SK-N-DZ (cell line): ENCODE data around the gene ZNF84. TPM values are rescaled to one million over a fixed set of nuclear protein-coding genes. Genes with fewer than 3 reads are reported as not detected.

ENCODE experiments used
- DNase-seq: peaks from one replicate; pipeline ENCODE4 v3.0.0-alpha.2; 2015; ENCODE audit warnings: low spot score
- polyA plus RNA-seq, 2 experiments: library from polyadenylated mRNA; depleted of rRNA; stranded (reverse); fragments of >200 nt; gene quantifications; 2 replicates each; pipeline ENCODE4 v1.2.3, GENCODE V29; 2014

ZNF84 gene
- 61.7 and 67.4 TPM in 2 replicates for polyA plus RNA-seq (2014; cell fraction: cytosol; rRNA removed)
- 121 and 140 TPM in 2 replicates for polyA plus RNA-seq (2014; cell fraction: nucleus; rRNA removed)

DNA sequence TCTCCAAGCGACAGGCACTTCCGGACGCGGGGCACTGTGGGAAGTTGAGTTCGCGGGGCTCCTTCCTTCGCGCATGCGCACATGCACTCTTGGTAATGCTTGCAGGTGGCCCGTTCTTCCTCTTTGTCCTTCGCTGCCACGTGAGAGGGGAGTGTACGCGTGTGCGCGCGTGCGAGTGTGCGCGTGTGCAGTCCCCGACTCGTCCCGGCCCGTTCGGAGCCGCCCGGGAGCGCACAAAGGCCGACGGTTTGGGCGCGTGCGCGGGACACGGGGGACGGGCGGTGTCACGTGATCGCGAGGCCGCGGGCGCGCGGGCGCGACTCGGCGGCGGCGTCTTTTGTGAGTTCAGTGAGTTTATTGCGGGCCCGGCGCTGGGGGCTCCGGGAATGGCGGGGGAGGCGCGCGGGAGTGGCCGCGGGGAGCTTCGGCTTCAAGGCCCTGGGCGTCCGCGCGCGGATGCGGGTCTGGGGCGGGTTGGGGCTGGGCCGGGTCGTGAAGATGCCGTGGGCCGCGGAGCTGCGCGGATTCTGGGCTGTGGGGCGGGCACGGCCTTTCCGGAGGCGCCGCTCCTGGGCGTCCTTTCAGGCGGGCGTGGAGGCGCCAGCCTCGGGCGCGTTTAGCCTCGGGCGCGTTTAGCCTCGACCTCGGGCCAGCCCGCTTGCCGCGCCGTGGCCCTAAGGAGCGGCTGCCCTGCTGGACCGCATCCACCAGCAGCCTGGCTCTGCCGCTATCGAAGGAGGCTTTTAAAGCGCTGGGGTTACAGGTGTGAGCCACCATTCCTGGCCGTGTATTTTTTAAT is at the start of gene ZNF84:
Gene ZNF84 (plus strand): TSS at position 303 of the 799 bp plus-strand sequence. CDS start 3,959 bp downstream, outside the sequence.
- peak; percentile 99 for DNase-seq

DNA sequence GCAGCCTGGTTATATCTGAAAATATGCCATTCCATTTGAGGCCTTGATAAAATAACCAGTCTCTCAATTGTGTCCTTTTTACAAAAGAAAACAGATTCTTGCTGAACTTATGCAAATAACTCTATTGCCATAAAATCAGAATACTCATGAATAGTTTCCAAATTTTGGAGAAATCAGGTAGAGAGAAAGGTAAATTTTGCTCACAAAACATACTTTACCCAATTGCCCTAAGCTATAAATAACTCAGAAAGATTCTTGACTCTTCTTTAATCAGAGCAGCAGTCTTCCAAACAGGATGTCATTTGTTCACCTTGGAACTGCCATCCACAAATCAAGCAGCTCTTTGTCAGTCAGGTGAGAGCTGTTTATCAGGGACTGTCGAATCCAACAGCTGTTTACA is 38.6 kb upstream of the ZNF84 start:
- DNase-seq, result no peak

DNA sequence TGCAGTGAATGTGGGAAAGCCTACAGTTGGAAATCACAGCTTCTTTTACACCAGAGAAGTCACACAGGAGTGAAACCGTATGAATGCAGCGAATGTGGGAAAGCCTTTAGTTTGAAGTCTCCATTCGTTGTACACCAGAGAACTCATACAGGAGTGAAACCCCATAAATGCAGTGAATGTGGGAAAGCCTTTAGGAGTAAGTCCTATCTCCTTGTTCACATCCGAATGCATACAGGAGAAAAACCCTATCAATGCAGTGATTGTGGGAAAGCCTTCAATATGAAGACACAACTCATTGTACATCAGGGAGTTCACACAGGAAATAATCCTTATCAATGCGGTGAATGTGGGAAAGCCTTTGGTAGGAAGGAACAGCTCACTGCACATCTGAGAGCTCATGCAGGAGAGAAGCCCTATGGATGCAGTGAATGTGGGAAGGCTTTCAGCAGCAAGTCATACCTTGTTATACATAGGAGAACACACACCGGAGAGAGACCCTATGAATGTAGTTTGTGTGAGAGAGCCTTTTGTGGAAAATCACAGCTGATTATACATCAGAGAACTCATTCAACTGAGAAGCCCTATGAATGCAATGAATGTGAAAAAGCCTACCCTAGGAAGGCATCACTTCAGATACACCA is 26.5 kb upstream of the ZNF84 start:
- DNase-seq, result no peak

DNA sequence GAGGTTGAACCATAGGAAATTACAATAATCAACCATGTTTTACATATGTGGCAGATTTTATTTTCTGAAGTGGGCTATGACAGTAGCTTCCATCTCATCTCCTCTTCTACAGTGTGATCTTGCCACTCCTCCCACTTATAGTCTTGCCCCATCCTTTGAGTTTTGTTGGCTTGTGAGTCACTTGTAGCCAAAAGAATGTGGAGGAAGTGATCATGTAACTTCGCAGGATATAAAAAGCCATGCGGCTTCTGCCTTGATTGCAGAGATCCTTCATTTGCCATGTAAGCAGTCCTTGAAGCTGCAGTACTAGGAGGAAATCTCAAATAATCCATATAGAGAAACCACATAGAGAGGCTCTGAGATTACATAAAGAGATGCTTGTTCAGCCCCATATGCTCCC is 13.7 kb upstream of the ZNF84 start:
- DNase-seq, result no peak

DNA sequence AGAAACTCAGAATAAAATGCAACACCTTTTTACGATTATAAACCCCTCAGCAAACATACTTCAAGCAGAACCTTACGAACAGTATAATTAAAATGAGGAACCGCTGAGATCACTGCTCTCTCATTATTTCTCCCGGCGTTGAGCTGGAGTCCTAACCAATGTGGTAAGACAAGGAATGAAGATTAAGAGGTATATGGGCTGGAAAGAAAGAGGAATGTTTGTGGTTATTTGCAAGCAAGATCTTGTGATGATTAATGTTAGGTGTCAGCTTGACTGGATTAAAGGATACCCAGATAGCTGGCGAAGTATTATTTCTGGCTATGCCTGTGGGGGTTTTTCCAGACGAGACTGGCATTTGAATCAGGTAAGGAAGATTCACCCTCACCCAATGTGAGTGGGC is 10.3 kb upstream of the ZNF84 start:
- DNase-seq, result no peak

DNA sequence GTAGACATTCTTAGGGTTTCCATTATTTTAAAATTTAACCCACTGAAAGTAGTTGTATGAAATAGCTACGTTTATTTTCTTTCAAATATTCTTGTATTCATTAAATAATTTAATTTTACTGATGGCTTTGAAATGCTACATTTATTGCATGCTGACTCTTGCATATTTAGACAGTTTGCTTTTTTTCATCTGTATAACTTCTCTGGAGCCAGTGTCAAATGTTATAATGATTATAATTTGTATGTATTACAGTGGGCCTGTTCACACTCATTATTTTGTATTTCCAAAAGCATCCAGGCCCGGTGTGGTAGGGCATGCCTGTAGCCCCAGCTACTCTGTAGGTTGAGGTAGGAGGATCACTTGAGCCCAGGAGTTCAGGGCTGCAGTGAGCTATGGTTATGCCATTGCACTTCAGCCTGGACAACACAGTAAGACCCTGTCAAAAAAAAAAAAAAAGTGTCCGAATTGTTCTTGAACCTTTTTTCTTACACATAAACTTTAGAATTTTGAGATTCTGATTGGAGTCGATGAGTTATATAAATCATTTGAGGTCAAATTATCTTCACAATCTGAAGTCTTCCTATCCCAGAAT is 905 bp downstream of the ZNF84 start:
- peak; percentile 44 for DNase-seq

DNA sequence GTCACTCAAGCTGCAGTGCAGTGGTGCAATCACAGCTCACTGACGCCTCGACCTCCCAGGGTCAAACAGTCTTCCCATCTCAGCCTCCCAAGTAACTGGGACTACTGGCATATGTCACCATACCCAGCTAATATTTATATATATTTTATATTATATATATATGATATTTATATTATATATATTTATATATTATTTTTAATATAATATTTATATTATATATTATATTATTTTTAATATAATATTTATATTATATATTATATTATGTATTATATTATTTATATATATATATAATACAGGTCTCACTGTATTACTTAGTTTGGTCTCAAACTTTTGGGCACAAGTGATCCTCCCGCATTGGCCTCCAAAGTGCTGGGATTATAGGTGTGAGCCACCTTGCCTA is 9.4 kb downstream of the ZNF84 start:
- DNase-seq, result no peak

DNA sequence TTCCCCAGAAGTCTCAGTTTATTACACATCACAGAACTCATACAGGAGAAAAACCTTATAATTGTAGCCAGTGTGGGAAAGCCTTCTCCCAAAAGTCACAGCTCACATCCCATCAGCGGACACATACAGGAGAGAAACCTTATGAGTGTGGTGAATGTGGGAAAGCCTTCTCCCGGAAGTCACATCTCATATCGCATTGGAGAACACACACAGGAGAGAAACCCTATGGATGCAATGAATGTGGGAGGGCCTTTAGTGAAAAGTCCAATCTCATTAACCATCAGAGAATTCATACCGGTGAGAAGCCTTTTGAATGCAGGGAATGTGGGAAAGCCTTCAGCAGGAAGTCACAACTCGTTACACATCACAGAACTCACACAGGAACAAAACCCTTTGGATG is 20.1 kb downstream of the ZNF84 start:
- DNase-seq, result no peak

DNA sequence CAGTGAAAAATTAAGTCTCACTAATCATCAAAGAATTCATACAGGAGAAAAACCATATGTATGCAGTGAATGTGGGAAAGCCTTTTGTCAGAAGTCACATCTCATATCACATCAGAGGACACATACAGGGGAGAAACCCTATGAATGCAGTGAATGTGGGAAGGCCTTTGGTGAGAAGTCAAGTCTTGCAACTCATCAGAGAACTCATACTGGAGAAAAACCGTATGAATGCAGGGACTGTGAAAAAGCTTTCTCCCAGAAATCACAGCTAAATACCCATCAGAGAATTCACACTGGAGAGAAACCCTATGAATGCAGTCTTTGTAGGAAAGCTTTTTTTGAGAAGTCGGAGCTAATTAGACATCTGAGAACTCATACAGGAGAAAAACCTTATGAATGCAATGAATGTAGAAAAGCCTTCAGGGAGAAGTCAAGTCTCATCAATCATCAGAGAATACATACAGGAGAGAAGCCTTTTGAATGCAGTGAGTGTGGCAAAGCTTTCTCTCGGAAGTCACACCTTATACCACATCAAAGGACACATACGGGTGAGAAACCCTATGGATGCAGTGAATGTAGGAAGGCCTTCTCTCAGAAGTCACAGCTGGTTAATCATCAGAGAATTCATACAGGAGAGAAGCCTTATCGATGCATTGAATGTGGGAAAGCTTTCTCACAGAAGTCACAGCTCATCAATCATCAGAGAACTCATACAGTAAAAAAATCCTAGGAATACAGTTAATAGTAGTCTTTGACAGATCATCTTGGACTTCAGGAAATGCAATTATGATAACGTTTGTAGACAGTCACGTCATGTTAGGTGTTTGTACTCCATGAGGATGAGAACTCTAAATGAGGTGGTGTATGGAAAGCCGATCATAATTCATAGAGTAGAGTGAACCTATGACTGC is 21.1 kb downstream of the ZNF84 start:
- DNase-seq, result peak; percentile 37

DNA sequence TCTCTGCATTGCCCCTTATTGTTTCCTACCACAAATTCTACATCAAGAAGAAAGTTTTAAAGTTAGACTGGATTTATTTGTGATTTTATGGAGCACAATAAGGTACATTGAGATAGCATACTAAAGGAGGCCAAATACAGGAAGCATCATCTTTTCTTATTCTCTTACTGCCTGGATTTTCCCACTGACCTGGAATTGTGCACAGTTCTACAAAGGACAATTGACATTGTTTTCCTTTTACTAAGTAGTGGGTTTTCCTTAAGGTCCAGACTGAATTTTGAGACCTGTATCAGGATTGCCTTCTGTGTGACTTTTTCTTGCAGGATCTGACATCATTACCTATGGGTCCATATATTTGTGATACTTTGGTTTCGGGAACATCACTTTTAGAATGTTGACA is 24.6 kb downstream of the ZNF84 start:
- DNase-seq, result no peak

DNA sequence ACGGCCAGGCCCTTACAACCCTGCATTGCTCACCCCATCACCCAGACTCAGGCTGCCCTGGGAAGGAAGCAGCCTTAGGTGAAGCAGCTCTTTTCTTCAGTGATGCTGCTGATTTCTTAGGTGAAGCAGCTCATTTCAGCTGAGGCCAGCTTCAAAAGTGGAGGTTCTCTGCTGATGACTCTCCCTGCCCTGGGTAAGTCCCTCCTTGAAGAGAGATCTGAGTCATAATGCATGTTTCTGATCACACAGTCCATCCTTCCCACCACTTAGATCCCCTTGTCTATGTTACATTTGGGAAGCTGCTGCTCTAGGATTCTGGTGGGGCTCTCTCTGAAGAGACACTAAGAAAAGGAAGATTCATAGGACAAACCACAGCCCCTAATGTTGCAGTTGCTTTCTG is 26.2 kb downstream of the ZNF84 start:
- DNase-seq, result no peak

DNA sequence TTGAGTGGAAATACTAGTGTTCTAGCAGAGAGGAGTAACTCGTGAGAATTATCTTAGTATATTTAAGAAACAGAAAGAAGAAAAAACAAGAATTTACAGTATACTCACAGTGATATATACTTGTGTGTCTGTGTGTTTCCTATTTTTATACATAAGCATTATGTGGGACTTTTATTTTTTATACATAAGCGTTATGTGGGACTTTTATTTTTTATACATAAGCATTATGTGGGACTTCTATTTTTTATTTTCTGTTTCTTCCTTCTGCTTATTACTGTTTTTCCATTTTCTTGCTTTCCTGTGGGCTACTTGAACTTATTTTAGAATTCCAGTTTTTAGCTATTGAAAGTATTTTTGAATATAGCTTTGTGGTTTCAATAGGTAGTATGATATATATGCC is 36.5 kb downstream of the ZNF84 start:
- DNase-seq, result no peak

DNA sequence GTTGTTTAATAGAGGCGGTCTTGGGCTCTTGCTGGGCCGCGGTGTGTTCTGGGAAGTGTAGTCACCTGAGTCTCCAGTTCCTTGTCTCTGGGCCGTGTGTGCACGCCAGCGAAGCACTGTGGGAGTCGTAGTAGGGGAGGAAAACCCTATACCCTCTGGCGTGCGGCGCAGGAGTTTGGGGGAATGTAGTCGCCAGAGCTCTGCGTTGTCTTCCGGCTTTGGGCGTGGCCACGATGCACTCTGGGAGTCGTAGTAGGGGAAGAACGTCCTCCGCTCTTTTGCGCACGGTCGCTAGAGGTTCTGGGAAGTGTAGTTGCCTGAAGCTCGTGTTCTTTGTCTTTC is 42.7 kb downstream of the ZNF84 start:
- peak; percentile 100 for DNase-seq

DNA sequence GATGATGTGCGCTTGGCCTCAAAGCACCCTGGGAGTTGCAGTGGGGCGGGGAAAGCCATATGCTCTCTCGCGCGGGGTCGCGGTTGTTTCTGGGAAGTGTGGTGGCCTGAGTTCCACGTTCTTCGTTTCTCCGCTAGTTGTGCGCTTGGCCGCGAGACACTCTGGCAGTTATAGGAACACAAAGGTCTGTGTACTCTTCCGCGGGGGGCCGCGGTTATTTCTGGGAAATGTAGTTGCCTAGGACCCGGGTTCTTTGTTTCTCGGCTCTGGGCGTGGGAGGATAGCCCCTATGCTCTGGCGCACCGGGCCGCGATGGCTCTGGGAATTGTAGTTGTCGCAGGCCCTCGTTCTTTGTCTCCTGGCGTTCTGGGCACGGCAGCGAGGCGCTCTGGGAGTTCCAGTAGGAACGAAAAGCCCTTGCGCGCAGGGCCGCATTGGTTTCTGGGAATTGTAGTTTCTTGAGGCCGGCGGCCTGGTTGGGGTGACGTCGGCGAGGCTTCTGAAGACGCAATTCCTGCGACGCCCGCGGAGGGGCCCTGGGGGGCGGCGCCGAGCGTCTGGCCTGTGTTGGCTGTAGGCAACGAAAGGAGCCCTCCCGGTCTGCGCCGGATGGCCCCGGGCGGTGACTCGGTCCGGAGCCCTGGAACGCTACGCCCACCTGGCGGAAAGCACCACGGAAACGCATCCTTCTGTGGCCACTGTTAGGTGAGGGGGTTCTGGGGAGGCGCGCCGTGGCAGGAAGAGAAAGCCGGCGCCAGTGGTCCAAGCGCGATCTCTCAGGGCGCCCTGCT is 43.3 kb downstream of the ZNF84 start, which contains the start of gene ZNF140:
Gene ZNF140 (plus strand): TSS at position 556 of the 791 bp plus-strand sequence. CDS start 398 bp downstream, outside the sequence.
- DNase-seq, result peak; percentile 99

DNA sequence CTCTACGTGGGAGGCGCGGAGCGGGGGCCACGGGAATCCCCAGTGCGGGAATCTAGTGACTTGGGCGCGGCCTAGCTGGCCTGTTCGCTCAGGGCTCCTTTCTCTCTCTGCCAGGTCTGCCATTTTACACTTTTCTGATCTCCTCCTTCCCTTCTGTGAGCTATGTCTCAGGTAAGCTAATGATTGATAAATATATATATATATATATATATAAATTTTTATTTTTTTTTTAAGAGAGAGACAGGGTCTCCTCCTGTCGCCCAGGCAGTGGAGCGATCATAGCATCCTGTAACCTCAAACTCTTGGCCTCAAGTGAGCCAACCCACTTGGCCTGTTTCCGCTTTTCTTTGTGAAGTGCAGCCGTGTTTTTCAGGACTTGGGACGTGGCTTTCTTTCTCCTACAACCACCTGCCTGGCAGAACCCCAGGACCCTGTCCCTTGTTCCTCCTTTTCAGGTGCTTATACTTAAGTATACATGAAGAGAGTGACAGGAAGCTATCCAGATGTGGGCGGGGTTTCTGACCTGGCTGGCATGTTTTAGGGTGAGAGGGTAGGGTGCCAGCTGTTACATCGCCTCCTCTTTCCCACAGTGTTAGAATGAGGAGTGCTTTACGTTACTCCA is 44.0 kb downstream of the ZNF84 start:
- peak; percentile 34 for DNase-seq

DNA sequence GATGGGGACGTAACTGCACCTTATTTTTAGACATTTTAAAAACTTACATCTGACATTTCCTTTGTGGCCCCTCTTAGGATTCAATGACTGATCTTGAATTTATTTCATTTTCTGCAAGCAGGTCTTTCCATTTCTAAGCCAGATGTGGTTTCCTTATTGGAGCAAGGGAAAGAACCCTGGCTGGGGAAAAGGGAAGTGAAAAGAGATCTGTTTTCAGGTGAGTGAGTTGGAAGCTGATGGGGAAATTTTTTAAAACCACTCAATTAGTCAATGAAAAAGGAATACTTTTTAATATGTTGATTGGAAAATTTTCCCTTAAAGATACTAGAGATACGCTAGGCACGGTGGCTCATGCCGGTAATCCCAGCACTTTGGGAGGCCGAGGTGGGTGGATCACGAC is 46.0 kb downstream of the ZNF84 start:
- DNase-seq, result no peak

DNA sequence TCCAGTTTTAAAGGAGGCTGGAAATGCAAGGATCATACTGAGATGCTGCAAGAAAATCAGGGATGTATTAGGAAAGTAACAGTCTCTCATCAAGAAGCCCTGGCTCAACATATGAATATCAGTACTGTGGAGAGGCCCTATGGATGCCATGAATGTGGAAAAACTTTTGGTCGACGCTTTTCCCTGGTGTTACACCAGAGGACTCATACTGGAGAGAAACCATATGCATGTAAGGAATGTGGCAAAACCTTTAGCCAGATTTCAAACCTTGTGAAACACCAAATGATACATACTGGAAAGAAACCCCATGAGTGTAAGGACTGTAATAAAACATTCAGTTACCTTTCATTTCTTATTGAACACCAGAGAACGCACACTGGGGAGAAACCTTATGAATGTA is 68.3 kb downstream of the ZNF84 start:
- no peak for DNase-seq

DNA sequence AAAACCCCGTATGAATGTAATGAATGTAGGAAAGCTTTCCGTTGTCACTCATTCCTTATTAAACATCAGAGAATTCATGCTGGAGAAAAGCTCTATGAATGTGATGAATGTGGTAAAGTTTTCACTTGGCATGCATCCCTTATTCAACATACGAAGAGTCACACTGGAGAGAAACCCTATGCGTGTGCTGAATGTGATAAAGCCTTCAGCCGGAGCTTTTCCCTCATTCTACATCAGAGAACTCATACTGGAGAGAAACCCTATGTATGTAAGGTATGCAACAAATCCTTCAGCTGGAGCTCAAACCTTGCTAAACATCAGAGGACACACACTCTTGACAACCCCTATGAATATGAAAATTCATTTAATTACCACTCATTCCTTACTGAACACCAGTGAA is 68.9 kb downstream of the ZNF84 start:
- no peak for DNase-seq

DNA sequence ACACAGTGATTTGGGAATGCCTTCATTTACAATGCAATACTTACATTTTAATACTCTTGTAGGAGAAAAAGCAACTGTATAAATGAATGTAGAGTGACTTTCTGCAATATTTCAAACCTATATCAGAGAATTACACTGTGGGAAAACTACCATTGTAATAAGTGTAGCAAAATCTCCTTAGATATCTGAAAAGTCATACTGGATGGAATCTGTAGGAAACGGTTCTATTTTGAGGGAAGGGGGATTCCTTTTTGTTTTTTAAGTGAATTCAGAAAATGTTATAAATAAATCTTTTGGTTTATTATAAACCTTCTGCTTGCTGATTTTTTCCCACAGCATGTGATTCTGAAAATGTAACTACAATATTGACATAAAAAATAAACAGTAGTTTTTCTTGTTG is 69.8 kb downstream of the ZNF84 start:
- DNase-seq, result no peak

DNA sequence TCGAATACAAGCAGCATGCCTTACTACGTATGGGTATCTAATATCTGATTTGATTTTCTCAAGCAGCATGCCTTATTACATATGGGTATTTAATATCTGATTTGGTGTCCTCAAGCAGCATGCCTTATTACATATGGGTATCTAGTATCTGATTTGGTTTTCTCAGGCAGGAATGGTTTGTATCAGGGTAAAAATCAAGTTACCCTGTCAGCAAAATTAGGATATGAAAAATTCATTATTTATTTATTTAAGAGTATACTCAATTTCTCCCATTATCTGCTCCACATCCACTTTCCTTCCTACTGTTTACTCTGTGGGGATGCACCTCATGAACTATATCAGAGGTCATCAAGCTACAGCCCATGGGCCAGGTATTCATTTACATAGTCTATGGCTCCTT is 70.8 kb downstream of the ZNF84 start:
- no peak for DNase-seq
